ENCODE data around the gene SMYD3. TPM values are rescaled to one million over a fixed set of nuclear protein-coding genes. Genes with fewer than 3 reads are reported as not detected.

Gene SMYD3
- total and polyA plus RNA-seq, 2 of the 4 experiments (the other 2 are of a cell fraction): 26.5 to 37.6 TPM

DNA sequence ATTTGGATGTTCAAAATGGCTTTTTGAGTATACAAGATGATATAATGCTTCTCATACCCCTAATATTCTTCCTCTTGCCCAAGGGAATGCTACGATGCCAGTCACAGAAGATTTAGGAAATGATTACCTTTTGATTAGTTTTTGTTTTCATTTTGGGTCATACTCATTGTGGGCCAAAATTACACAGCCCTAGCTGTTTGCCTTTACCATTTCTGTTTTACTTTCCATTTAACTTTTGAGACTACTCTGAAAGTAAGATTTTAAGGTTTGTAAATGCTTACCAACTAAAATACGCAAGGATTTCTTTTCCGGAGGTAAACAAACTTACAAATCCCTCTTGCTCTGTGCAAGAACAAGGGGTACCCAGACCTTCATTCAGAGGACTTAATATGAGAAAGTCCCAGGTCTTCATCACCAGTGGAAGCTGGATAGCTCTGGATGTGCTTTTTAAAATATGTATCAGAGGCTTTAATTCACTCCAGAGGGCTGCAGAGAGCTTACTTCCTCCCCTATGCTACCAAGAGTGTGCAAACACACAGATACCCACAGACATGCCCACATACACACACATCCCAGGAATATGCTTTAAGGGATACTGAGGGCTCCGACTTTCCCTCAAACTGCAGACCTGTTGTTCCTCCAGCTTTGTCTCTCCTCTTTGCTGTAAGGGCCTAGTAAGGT lies 631.4 kb downstream of the SMYD3 start:
- peak overlapping the region; percentile 76 for H4K5ac ChIP-seq (ENCODE audit: low read depth, low read length)
- ChIA-PET CTCF (interaction anchor here (0.9 to 1.5 kb wide), 2 partner anchors 13 to 79 kb away, joined by 4 read pairs; no protein-coding TSS in a partner anchor), POLR2A (ENCODE audit: unreplicated experiment) (no interaction called here)
- in situ Hi-C loops (cut with MboI; ENCODE audit: low sequenced_read_pairs) (no loop called here), intact Hi-C loops (cut with micrococcal nuclease) (loop anchor here (5.0 to 10.0 kb wide), 4 partner anchors 127 to 718 kb away; no protein-coding TSS in a partner anchor), dilution Hi-C loops (cut with HindIII; ENCODE audit: low sequenced_read_pairs, unreplicated experiment) (no loop called here)
- peak overlapping the region; percentile 69 for H2AK5ac ChIP-seq (ENCODE audit: low read depth, low read length)
- peak overlapping the region; percentile 4 to 79; a peak in 3 of 4 replicates for H4K8ac ChIP-seq (ENCODE audit: low read depth in 2 of 2, low read length in 2 of 2)
- peak overlapping the region; percentile 71 for H2BK5ac ChIP-seq (ENCODE audit: low read depth, low read length, poor library complexity, severe bottlenecking)
- H2BK15ac ChIP-seq (ENCODE audit: low read depth, low read length): 0 out of 3 replicates have a peak overlapping the region, but pooled peaks have one; percentile 63
- H3K27ac ChIP-seq (ENCODE audit: insufficient read depth, low read length): peak overlapping the region; percentile 54; the same call in 1 of the 2 replicates
- peak overlapping the region; percentile 33; the same call in 1 of the 2 replicates for H3K23ac ChIP-seq (ENCODE audit: low read depth, low read length)
- no peaks in the 10 kb centered on the region for H3K27me3 ChIP-seq (ENCODE audit: control insufficient read depth, insufficient read depth, low read length)
- no peaks in the 10 kb centered on the region for H4K20me1 ChIP-seq (ENCODE audit: insufficient read depth, low read length)
- DNase-seq (no peak), ATAC-seq (ENCODE audit: low read depth) (no peak)
- H2AK9ac ChIP-seq (replicated peaks; ENCODE audit: low read depth, low read length, poor library complexity): no peak overlapping the region
- H2BK120ac ChIP-seq (ENCODE audit: low read depth, low read length): peak overlapping the region; percentile 98
- no peak overlapping the region for H2AFZ ChIP-seq (replicated peaks; ENCODE audit: low read length, poor library complexity)
- peak overlapping the region; percentile 76 for H3K4ac ChIP-seq (ENCODE audit: low read depth, low read length)
- no peaks in the 10 kb centered on the region for H3K9me3 ChIP-seq (ENCODE audit: control insufficient read depth, insufficient read depth, low read length)
- no TSS peak for BruUV-seq (replicated peaks)
- H3K79me1 ChIP-seq (ENCODE audit: low read depth in 1 of 2, low read length in 2 of 2): peaks cover 0 to 11% of the 10 kb centered on the region in 2 experiments; a peak in 2 of 4 replicates
- H3K56ac ChIP-seq (ENCODE audit: extremely low read depth, insufficient read depth, low read length): no peak overlapping the region
- peak overlapping the region; percentile 71 for H4K91ac ChIP-seq (ENCODE audit: insufficient read depth, low read depth, low read length)
- H3K4me3 ChIP-seq (ENCODE audit: insufficient read depth, low read depth, low read length): no peak overlapping the region
- H3K9me1 ChIP-seq (ENCODE audit: insufficient read depth, low read length): peaks cover 28% of the 10 kb centered on the region
- no peaks in the 10 kb centered on the region for H3K36me3 ChIP-seq (ENCODE audit: control insufficient read depth, insufficient read depth, low read length)
- H3K4me1 ChIP-seq (ENCODE audit: control insufficient read depth, insufficient read depth, low read length): peaks cover 48% of the 10 kb centered on the region
- H3K14ac ChIP-seq (replicated peaks; ENCODE audit: low read depth, low read length): peak overlapping the region; percentile 56
- no CpG with 5 or more reads among the region's 4 CpGs for WGBS, 2 experiments (ENCODE audit: extremely low coverage in 2 of 2, insufficient read length in 1 of 2)
- TF ChIP-seq RCOR1 (IDR thresholded peaks at IDR 0.05; ENCODE audit: insufficient replicate concordance, low read length) (no peak), RAD21 (IDR thresholded peaks at IDR 0.05; ENCODE audit: low read length) (no peak), CEBPB (IDR thresholded peaks at IDR 0.05; ENCODE audit: low read depth, low read length) (no peak), MXI1 (IDR thresholded peaks at IDR 0.05; ENCODE audit: borderline replicate concordance, low read depth, low read length) (no peak), CHD1 (IDR thresholded peaks at IDR 0.05; ENCODE audit: low read depth, low read length) (no peak), BHLHE40 (IDR thresholded peaks at IDR 0.05; ENCODE audit: low read depth, low read length) (no peak)
- TF ChIP-seq, protein P1, sequence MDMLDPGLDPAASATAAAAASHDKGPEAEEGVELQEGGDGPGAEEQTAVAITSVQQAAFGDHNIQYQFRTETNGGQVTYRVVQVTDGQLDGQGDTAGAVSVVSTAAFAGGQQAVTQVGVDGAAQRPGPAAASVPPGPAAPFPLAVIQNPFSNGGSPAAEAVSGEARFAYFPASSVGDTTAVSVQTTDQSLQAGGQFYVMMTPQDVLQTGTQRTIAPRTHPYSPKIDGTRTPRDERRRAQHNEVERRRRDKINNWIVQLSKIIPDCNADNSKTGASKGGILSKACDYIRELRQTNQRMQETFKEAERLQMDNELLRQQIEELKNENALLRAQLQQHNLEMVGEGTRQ (IDR thresholded peaks at IDR 0.05; ENCODE audit: low read depth, low read length): no peak
- H2BK20ac ChIP-seq (ENCODE audit: low read depth, low read length): peak overlapping the region; percentile 89
- H3K4me2 ChIP-seq (ENCODE audit: low read depth, low read length): no peak overlapping the region; the same call in 1 of the 2 replicates
- no peak overlapping the region for H3K9ac ChIP-seq (ENCODE audit: low read depth, low read length)
- H3K18ac ChIP-seq (ENCODE audit: low read depth, low read length): peak overlapping the region; percentile 95
